GM13976 (cell line): ENCODE results near the gene OR1G1.
A peak's percentile ranks its signal among the peaks of the same experiment; 100 is the strongest.
"Not testable (repeated sequence)": the region's sequence is repeated elsewhere in the genome, so short reads cannot be mapped to it uniquely, and the experiment has no call there.

Source experiments
- DNase-seq: peaks from one replicate; pipeline ENCODE4 v3.0.0; 2012; ENCODE audit warnings: low spot score
- in situ Hi-C: fragments of 300-500 bp; cut with MboI; formaldehyde crosslinking; loops from one replicate; pipeline ENCODE4 v1.12.0; 2022; ENCODE audit warnings: low sequenced_read_pairs, mixed read lengths, inconsistent platforms; ENCODE audit not compliant: unreplicated experiment
- TF ChIP-seq, protein P1 (sequence below): IDR thresholded peaks from 2 replicates; pipeline ENCODE4 v1.5.1; 2012; ENCODE audit warnings: borderline replicate concordance, mild to moderate bottlenecking; ENCODE audit not compliant: insufficient read depth; ENCODE audit errors: extremely low read depth, missing control alignments, control extremely low read depth

OR1G1 gene

GRCh38 chr17:3127451-3127850, at the start of gene OR1G1:
Gene OR1G1 (minus strand): TSS chr17:3127551. CDS start chr17:3127551, 0 bp downstream.
- in situ Hi-C loops = no loop called here
- TF ChIP-seq, protein P1, sequence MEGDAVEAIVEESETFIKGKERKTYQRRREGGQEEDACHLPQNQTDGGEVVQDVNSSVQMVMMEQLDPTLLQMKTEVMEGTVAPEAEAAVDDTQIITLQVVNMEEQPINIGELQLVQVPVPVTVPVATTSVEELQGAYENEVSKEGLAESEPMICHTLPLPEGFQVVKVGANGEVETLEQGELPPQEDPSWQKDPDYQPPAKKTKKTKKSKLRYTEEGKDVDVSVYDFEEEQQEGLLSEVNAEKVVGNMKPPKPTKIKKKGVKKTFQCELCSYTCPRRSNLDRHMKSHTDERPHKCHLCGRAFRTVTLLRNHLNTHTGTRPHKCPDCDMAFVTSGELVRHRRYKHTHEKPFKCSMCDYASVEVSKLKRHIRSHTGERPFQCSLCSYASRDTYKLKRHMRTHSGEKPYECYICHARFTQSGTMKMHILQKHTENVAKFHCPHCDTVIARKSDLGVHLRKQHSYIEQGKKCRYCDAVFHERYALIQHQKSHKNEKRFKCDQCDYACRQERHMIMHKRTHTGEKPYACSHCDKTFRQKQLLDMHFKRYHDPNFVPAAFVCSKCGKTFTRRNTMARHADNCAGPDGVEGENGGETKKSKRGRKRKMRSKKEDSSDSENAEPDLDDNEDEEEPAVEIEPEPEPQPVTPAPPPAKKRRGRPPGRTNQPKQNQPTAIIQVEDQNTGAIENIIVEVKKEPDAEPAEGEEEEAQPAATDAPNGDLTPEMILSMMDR = no peak
- DNase-seq = no peak

- TF ChIP-seq, protein P1 = no peak
- in situ Hi-C loops = no loop called here
- peak; percentile 32 for DNase-seq
Observed at GRCh38 chr17:3167574-3167973, 40.2 kb upstream of the OR1G1 start.

DNA sequence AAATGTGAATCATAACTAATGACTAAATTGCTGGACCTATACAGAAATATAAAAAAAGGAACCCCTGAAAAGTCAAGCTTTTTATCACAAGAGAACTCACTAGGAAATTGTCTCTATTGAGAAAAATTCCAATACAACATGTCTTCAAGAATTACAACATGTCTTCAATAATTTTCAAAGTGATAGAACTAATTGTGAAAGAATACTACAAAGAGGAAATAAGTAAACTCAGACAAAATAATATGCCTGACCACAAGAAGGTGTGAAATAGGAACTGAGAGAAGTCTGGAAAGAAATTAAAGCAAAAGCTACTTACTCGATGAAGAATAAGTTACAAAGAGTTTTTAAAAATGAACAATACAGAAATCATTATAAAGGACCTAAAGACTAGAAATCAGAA, 29.9 kb upstream of the OR1G1 start:
- no peak for DNase-seq
- TF ChIP-seq, protein P1 = no peak
- in situ Hi-C loops = no loop called here

DNA sequence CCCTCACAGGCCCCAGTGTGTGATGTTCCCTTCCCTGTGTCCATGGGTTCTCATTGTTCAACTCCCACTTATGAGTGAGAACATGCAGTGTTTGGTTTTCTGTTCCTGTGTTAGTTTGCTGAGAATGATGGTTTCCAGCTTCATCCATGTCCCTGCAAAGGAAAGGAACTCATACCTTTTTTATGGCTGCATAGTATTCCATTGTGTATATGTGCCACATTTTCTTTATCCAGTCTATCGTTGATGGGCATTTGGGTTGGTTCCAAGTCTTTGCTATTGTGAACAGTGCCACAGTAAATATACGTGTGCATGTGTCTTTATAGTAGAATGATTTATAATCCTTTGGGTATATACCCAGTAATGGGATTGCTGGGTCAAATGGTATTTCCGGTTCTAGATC, 10.1 kb upstream of the OR1G1 start:
- in situ Hi-C loops, DNase-seq: not testable (repeated sequence)

GRCh38 chr17:3104322-3104721, 23.0 kb downstream of the OR1G1 start, which contains the start of gene OR1D2:
Gene OR1D2 (minus strand): TSS chr17:3104422. CDS start chr17:3092996, 11,426 bp downstream.
- in situ Hi-C loops = no loop called here
- TF ChIP-seq, protein P1 = no peak
- no peak for DNase-seq
